K562 (cell line): ENCODE measurements around the gene KRTAP20-2. TPM values are rescaled to one million over a fixed set of nuclear protein-coding genes. Genes with fewer than 3 reads are reported as not detected.

Source experiments
- ATAC-seq: fragments of 200-7000 bp; cut with Tn5 transposase; 3 replicates; pipeline ENCODE4 v1.9.1; 2020; ENCODE audit warnings: moderate library complexity
- BruUV-seq: library from RNA; stranded (reverse); fragments of 400-500 nt; replicated peaks from 2 replicates; lab custom pipeline; 2021; lab: Mats Ljungman, UMichigan
- CTCF ChIA-PET: fragments of 300-600 bp; formaldehyde crosslinking; extraction: SDS; loops from one replicate; lab custom pipeline; 2021; ENCODE audit warnings: low intra/inter-chr PET ratio; lab: Yijun Ruan, JAX
- POLR2A ChIA-PET: fragments of 300-600, 350-650 bp; sonication (Branson Sonifier 250); formaldehyde crosslinking; extraction: SDS; loops from one replicate; lab custom pipeline; 2021; ENCODE audit warnings: antibody characterized with exemption, inconsistent platforms; lab: Yijun Ruan, JAX
- DNase-seq, 4 experiments: peaks; one replicate each; pipeline versions ENCODE4 v3.0.0 to v3.0.0-alpha.2; 2011 to 2018; ENCODE audit warnings: low spot score in 3 of 4, mixed read lengths in 3 of 4; ENCODE audit errors: extremely low read depth in 1 of 4
- FAIRE-seq: peaks from 2 replicates; lab custom pipeline; 2011; peaks lifted over from hg19 to GRCh38; lab: Jason Lieb, UNC
- H2AFZ ChIP-seq: 2 replicates; pipeline ENCODE4 v1.6.0; 2011; ENCODE audit warnings: low read depth, low read length, control low read depth, inconsistent platforms
- H3K27ac ChIP-seq: fragments of 200-600 bp; 3 replicates; pipeline ENCODE4 v1.8.0; 2011; ENCODE audit warnings: low read depth, mild to moderate bottlenecking, control low read depth, inconsistent platforms, low read length, moderate library complexity, mixed read lengths; ENCODE audit errors: extremely low read depth
- H3K27me3 ChIP-seq, 2 experiments: fragments of 300-600 bp in 1 of 2; 2 replicates in 1 of 2; 3 replicates in 1 of 2; pipeline versions ENCODE4 v1.6.0 to v1.8.0; 2011; ENCODE audit warnings: inconsistent platforms in 2 of 2, low read length in 2 of 2, mild to moderate bottlenecking in 1 of 2, mixed read lengths in 1 of 2, moderate library complexity in 1 of 2; ENCODE audit not compliant: control insufficient read depth in 2 of 2, insufficient read depth in 2 of 2
- H3K36me3 ChIP-seq: fragments of 300-600 bp; 3 replicates; pipeline ENCODE4 v1.8.0; 2011; ENCODE audit warnings: mild to moderate bottlenecking, low read length, inconsistent platforms; ENCODE audit not compliant: control insufficient read depth, insufficient read depth
- H3K4me1 ChIP-seq, 2 experiments: fragments of 200-600 bp in 1 of 2; replicated peaks in 1 of 2; 2 replicates in 1 of 2; 3 replicates in 1 of 2; pipeline versions ENCODE4 v1.5.1 to v1.8.0; 2011; ENCODE audit warnings: inconsistent platforms in 2 of 2, low read length in 2 of 2, mild to moderate bottlenecking in 1 of 2, mixed read lengths in 1 of 2, moderate library complexity in 1 of 2; ENCODE audit not compliant: control insufficient read depth in 2 of 2, insufficient read depth in 2 of 2
- H3K4me2 ChIP-seq: 2 replicates; pipeline ENCODE4 v1.6.1; 2011; ENCODE audit warnings: low read length, control low read depth, inconsistent platforms, mixed read lengths; ENCODE audit not compliant: insufficient read depth
- H3K4me3 ChIP-seq: fragments of 200-600 bp; sonication (generic), shearing (Covaris generic); 2 replicates; pipeline ENCODE4 v1.5.1; 2016; ENCODE audit warnings: control low read depth, inconsistent platforms
- H3K79me2 ChIP-seq: fragments of 200-600 bp; 3 replicates; pipeline ENCODE4 v1.8.0; 2011; ENCODE audit warnings: low read length, inconsistent platforms; ENCODE audit not compliant: control insufficient read depth, insufficient read depth
- H3K9ac ChIP-seq, 2 experiments: 2 replicates each; pipeline versions ENCODE4 v1.6.0 to v1.6.1; 2011; ENCODE audit warnings: low read depth in 2 of 2, low read length in 2 of 2, control low read depth in 1 of 2, inconsistent platforms in 1 of 2, mild to moderate bottlenecking in 1 of 2, mixed read lengths in 1 of 2; ENCODE audit not compliant: insufficient read depth in 1 of 2
- H3K9me1 ChIP-seq: one replicate; pipeline ENCODE4 v1.6.0; 2011; ENCODE audit warnings: inconsistent platforms, mild to moderate bottlenecking, low read length, moderate library complexity; ENCODE audit not compliant: control insufficient read depth, insufficient read depth
- H3K9me3 ChIP-seq: replicated peaks from 2 replicates; pipeline ENCODE4 v1.5.1; 2011; ENCODE audit warnings: low read depth, low read length, inconsistent platforms; ENCODE audit not compliant: control insufficient read depth, insufficient read depth
- H4K20me1 ChIP-seq: replicated peaks from 2 replicates; pipeline ENCODE4 v1.6.1; 2011; ENCODE audit warnings: low read length, inconsistent platforms, mixed read lengths; ENCODE audit not compliant: control insufficient read depth, insufficient read depth
- CREM ChIP-seq: IDR thresholded peaks from 2 replicates; pipeline ENCODE4 v1.6.1; 2014; ENCODE audit warnings: antibody characterized with exemption, low read depth
- CXXC5 ChIP-seq: fragments of 250-450 bp; sonication (Bioruptor Pico); IDR thresholded peaks from 2 replicates; pipeline ENCODE4 v1.8.0; 2022; ENCODE audit warnings: inconsistent platforms, mild to moderate bottlenecking, moderate library complexity
- EP300 ChIP-seq: IDR thresholded peaks from 2 replicates; pipeline ENCODE4 v1.6.1; 2012; ENCODE audit warnings: low read length, improper control_type of control experiment
- FOXA1 ChIP-seq: fragments of 450-650 bp; IDR thresholded peaks from 2 replicates; pipeline ENCODE4 v1.6.1; 2016; ENCODE audit warnings: mild to moderate bottlenecking, borderline replicate concordance
- FOXO4 ChIP-seq: fragments of 450-650 bp; formaldehyde crosslinking; IDR thresholded peaks from 2 replicates; pipeline ENCODE4 v1.4.0; 2020; ENCODE audit warnings: mild to moderate bottlenecking, moderate library complexity
- HMG20A ChIP-seq: fragments of 450-650 bp; formaldehyde crosslinking; conservative IDR thresholded peaks from 2 replicates; pipeline ENCODE4 v1.4.0; 2020; ENCODE audit warnings: mild to moderate bottlenecking, mixed read lengths
- MEIS2 ChIP-seq: fragments of 450-650 bp; IDR thresholded peaks from 2 replicates; pipeline ENCODE4 v1.6.1; 2014; ENCODE audit warnings: mild to moderate bottlenecking; ENCODE audit not compliant: partially characterized antibody
- RFX5 ChIP-seq: IDR thresholded peaks from 2 replicates; pipeline ENCODE4 v1.6.1; 2011; ENCODE audit warnings: low read depth, mild to moderate bottlenecking, improper control_type of control experiment, low read length
- TSC22D4 ChIP-seq: fragments of 450-650 bp; IDR thresholded peaks from 2 replicates; pipeline ENCODE4 v1.6.1; 2016; ENCODE audit warnings: missing genetic modification characterization, missing biosample characterization, control low read depth
- ZBTB1 ChIP-seq: sonication (generic); formaldehyde crosslinking; IDR thresholded peaks from 2 replicates; pipeline ENCODE4 v1.8.1; 2023; ENCODE audit warnings: missing genetic modification reagents, low read depth, mild to moderate bottlenecking, borderline replicate concordance
- ZC3H11A ChIP-seq: IDR thresholded peaks from 2 replicates; pipeline ENCODE4 v1.6.1; 2012; ENCODE audit warnings: low read depth, low read length, improper control_type of control experiment
- ZNF431 ChIP-seq: sonication (generic); formaldehyde crosslinking; IDR thresholded peaks from 2 replicates; pipeline ENCODE4 v1.8.0; 2022; ENCODE audit warnings: mild to moderate bottlenecking, missing genetic modification reagents
- WGBS: fragments of 100-300 bp; shearing (Covaris generic); methylation state at CpG from one replicate; pipeline ENCODE4 v1.1.6; 2016; ENCODE audit warnings: low coverage, mixed read lengths; ENCODE audit not compliant: insufficient coverage; ENCODE audit errors: missing lambda C conversion rate; 5-methylcytosine and 5-hydroxymethylcytosine counted together
- in situ Hi-C: fragments of 300-500 bp; cut with MboI; formaldehyde crosslinking; loops from 4 replicates; pipeline ENCODE4 v1.15.0; 2018; ENCODE audit warnings: inconsistent platforms, mixed read lengths
- intact Hi-C: fragments of 100-400 bp; cut with micrococcal nuclease; formaldehyde crosslinking; loops from 2 replicates; pipeline ENCODE4 v1.14.2; 2022
- polyA plus RNA-seq, 8 experiments: library from polyadenylated mRNA; depleted of rRNA in 4 of 8; stranded (reverse) in 5 of 8; unstranded in 3 of 8; fragments of >200 nt; fragmentation: Nextera tagmentation in 2 of 8; fragmentation: Illumina TruSeq in 1 of 8; extraction: Ambion mirVana in 2 of 8; extraction: Trizol in 1 of 8; gene quantifications; 2 replicates each; pipeline versions ENCODE4 v1.2.1 to v1.2.3, GENCODE V29; 2011 to 2014; ENCODE audit warnings: inconsistent platforms in 1 of 8, missing spikeins in 1 of 8
- total RNA-seq, 7 experiments: library from RNA; depleted of rRNA in 6 of 7; stranded (reverse); fragments of >200 nt in 6 of 7; fragmentation: Illumina TruSeq in 2 of 7; extraction: Trizol in 2 of 7; gene quantifications; 2 replicates each; pipeline versions ENCODE4 v1.2.1 to v1.2.3, GENCODE V29; 2011 to 2021; ENCODE audit warnings: low replicate concordance in 1 of 7

The KRTAP20-2 gene
- total and polyA plus RNA-seq, 9 of the 15 experiments (the other 6 are each of a cell fraction or from before 2014, with no cell fraction given) = not detected

- TF ChIP-seq CXXC5 (CRISPR knock-in tag) = no peak
- no peak for TF ChIP-seq MEIS2
- TF ChIP-seq HMG20A (CRISPR knock-in tag) = no peak
- TF ChIP-seq ZNF431 = no peak
- TF ChIP-seq ZC3H11A = no peak
- TF ChIP-seq CREM = no peak
- no peak for TF ChIP-seq ZBTB1
- TF ChIP-seq EP300 = no peak
- TF ChIP-seq RFX5 = no peak
- TF ChIP-seq FOXO4 (CRISPR knock-in tag) = no peak
- TF ChIP-seq TSC22D4 (tag) = no peak
- no peak for TF ChIP-seq FOXA1
- TF ChIP-seq, all 486 proteins: peak for 0
- CTCF ChIA-PET = no interaction called here
- POLR2A ChIA-PET = no interaction called here
- Histone ChIP-seq H3K36me3 (no peaks in the 10 kb centered on the region), H3K79me2 (no peaks in the 10 kb centered on the region), H3K9me3 (peaks cover 5% of the 10 kb centered on the region; the same call in 1 of the 2 replicates), H4K20me1 (no peaks in the 10 kb centered on the region), H3K4me3 (no peak within 1 kb of the TSS), H2AFZ (no peak within 1 kb of the TSS), H3K9me1 (no peaks in the 10 kb centered on the region), H3K9ac (no peak within 1 kb of the TSS), H3K27ac (no peak within 1 kb of the TSS), H3K27me3 (no peaks in the 10 kb centered on the region), H3K4me2 (no peak within 1 kb of the TSS), H3K4me1 (no peaks in the 10 kb centered on the region)
- intact Hi-C loops (no loop called here), in situ Hi-C loops (no loop called here)
- 10% methylated on average over 2 of the region's 2 CpGs for WGBS
- ATAC-seq (no peak), DNase-seq (no peak), FAIRE-seq (no peak)
- BruUV-seq = no TSS peak
Measured at GRCh38 chr21:30613836-30614235, 21.2 kb upstream of the KRTAP20-2 start, which contains the start of gene KRTAP6-1. KRTAP6-1 (minus strand) TSS chr21:30613930; CDS start chr21:30613904, 26 bp downstream.
